Activated CD8-positive, alpha-beta memory T cell treated with anti-CD3 and anti-CD28 coated beads, Interleukin-2, amount 50 U/mL, for 1 hour (primary cell): ENCODE measurements around the gene CDC14A.

Source experiments
- DNase-seq: peaks from one replicate; pipeline ENCODE4 v3.0.0-alpha.2; 2020; ENCODE audit errors: extremely low read depth

Gene CDC14A

DNA sequence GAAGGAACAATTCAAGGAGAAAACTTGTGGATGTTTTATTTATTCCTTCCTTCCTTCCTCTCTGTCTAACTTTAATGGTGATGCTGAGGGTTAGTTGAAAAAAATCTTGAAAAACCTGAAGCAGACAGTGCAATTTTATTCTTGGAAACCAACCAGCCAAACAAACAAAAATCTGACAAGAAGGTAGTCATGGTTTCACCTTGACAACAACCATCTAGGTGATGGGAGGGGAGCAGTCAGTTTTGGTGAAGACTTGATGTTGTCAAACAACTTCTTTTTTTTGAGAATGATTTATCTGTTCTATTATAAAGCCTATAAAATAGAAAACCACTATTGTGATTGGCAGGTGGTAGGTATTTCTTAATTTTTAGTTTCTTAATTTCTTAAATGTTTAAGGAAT lies 93.3 kb downstream of the CDC14A start:
- no peak for DNase-seq

DNA sequence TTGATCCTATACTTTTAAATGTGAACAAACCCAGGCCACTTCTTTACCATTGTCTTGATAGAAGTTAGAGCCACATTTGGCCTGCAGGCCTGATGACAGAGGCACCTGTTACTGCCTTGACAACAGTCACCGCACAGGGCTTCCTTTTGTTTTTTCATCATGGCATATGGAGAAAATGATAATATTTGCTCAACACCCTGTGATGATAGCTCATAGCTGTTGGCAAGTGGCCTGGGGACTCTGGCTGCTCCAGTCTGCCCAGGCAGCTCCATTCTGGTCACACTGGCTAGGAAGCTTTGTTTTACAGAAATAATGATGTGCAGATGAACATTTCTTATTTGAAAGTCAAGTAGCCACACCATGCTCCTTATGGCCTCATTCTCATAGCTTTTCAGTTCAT lies 96.1 kb downstream of the CDC14A start:
- DNase-seq = no peak

- no peak for DNase-seq
Measured at GRCh38 chr1:100449477-100449876, 97.2 kb downstream of the CDC14A start.

GRCh38 chr1:100452641-100453040 lies 100.3 kb downstream of the CDC14A start:
- DNase-seq = no peak

- no peak for DNase-seq
Measured at GRCh38 chr1:100455478-100456072, 103.3 kb downstream of the CDC14A start.

GRCh38 chr1:100456880-100457279 lies 104.6 kb downstream of the CDC14A start:
- no peak for DNase-seq

- DNase-seq = no peak
Measured at GRCh38 chr1:100457683-100458082, 105.4 kb downstream of the CDC14A start.

DNA sequence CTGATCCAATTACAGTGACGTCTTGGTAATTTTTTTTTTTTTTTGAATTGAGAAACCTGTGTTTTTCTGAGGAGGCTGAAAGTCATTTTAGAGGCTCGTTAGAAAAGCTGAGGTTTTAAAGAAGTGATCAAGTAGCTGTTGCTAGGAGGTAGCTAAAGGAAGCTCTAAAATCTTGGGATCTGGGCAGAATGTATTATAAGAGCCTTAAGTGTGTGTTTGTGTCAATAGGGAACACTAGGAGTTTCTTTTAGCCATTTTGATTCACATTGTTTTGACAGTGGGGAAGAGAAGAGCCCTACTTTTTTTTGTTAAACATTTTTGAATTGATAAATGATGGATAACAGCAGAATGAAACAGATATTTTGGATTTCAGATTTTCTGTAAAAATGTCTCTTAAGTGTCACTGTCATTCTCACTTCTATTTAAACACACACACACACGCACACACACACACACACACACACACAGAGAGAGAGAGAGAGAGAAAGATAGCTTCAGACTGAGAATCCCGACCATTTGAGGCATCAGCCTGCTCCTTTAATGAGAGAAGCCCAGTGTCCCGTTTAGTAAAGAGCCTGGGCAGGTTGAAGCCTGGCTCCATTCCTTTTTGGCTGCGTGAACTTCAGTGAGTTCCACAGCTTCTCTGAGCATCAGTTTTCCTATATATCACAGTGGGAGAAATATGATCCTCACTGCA lies 106.5 kb downstream of the CDC14A start:
- no peak for DNase-seq

DNA sequence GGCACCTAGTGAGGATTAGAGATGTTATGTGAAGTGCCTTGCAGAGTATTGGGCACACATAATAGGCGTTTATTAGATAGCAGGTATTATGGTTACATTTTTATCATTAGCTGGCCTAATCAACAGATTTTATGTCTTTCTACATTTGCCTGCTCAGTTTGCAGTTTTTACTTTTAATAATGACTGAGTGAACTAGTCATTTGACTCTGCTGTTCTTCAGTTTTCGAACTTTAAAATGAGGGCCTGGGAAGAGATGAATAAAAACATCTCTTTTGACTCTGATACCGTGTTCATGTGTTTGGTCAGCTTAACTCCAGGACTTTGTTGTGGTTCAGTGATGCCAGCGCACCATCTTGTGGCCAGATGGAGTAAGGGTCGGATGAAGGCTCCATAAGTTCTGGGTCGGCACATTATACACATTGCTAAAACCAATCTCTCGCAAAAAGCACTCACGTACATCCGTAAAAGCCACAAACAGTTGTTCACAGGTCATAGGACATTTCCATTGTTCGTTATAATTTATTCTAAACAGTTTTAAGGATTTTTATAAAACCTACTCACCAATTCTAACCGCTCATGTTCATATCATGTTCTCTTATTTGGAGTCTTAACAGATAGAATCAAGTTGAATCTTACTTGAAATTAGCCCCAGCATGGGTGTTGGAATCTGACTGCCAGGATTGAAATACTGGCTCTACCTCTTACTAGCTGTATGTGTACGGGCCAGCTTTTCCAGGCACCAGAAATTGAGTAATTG lies 107.2 kb downstream of the CDC14A start:
- DNase-seq = no peak

DNA sequence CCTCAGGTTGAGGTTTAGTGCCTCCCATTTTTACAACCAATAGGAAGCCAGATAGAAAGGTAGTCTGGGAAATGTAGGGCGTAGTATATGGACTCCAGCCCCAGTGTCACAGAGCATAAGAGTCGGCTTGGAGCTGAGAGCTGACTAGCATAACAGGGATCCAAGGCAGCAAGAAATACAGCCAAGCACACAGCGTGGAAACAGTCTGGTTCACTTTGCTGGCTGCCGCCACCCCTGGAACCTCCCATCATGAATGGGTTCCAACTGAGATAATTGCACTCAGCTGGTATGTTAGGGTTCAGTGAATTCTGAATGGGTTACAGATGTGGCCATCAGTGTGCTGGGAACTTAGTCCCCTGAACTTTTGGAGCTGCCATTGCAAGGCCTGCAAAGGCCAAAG lies 108.9 kb downstream of the CDC14A start:
- DNase-seq = no peak

DNA sequence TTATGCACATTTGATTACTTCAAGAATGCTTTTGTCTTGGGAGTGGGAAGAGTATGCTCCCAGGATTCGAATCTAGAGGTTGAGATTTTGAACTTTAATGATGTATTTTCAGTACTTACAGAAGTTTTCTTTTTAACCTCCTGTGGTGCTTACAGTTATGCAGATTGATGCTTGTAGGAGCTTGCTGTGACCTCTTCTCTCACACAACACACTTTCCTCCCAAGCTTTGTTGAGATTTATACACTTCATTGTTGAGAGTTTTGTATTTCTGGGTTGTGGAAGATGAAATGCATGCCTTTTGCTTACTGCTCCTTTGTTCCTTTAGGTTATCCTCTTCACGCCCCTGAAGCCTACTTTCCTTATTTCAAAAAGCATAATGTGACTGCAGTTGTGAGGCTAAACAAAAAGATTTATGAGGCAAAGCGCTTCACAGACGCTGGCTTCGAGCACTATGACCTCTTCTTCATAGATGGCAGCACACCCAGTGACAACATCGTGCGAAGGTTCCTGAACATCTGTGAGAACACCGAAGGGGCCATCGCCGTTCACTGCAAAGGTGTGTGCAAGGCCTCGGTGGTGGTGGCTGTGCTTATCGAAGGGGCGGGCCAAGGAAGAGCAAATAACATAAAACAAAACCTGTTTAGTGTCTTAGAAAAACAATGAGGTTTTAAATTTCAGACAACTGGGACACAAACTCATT lies 110.2 kb downstream of the CDC14A start:
- DNase-seq = no peak

GRCh38 chr1:100463791-100464424 lies 111.6 kb downstream of the CDC14A start:
- no peak for DNase-seq

GRCh38 chr1:100469578-100469977 lies 117.3 kb downstream of the CDC14A start:
- no peak for DNase-seq

- DNase-seq = no peak
Measured at GRCh38 chr1:100474834-100475233, 122.5 kb downstream of the CDC14A start.

DNA sequence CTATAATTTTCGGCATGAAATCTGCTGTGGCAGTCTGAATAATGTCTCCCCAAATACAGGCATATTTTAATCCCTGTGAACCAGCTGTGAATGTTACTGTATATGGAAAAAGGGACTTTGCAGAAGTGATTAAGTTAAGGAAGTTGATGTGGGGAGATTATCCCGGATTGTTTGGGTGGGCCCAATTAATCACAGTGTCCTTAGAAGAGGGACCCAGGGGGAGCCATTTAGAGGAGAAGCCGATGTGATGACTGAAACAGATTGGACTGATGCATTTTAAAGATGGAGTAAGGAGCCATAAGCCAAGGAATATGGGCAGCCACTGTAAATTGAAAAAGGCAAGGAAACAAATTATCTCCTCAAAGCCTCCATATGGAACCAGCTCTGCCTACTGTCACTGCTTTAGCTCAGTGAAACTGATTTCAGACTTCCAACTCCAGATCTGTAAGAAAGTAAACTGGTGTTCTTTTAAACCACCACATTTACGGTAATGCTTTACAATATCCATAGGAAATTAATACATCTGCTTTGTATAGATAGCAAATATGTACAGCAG lies 124.5 kb downstream of the CDC14A start:
- no peak for DNase-seq

DNA sequence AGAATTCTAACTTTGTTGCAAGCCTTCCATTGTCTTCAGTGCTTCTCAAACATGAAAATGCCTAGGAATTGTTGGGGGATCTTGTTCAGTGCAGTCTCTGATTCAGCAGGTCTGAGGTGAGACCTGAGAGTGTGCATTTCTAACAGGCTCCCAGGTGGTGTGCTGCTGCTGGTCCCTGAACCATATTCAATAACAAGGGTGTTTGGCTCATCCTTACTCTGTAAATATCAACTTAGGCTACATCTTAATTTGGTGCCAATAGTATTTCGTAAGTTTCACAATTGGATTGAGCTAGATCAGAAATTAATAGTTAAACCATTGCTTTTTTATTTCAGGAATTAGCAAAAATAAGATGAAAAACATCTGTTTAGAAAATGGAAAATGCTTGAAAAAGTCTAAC lies 126.5 kb downstream of the CDC14A start:
- DNase-seq = no peak

DNA sequence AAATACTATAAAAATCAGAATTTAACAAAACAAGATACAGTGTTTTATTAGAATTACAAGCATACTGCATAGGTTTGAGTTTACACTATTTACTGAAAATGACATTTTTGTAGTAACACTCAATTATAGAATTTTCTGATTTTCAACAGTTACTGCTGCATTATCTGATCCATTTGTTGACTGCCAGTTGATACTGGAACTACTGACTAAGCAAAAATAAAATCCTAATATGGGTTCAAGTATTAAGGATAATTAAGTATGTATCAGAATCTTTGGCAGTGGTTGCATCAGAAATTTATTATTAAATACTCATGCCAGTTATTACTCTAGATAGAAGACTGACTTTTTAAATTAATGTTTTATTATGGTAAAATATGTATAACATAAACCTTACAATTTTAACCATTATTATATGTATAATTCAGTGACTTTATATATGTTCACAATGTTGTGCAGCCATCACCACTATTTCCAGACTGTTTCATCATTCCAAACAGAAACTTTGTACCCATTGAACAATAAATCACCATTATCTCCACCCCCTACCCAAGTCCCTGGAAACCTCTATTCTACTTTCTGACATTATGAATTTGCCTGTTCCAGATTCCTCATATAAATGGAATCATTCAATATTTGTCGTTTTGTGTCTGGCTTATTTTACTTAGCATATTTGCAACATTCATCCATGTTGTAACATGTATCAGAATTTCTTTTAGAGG lies 127.5 kb downstream of the CDC14A start:
- DNase-seq = no peak

DNA sequence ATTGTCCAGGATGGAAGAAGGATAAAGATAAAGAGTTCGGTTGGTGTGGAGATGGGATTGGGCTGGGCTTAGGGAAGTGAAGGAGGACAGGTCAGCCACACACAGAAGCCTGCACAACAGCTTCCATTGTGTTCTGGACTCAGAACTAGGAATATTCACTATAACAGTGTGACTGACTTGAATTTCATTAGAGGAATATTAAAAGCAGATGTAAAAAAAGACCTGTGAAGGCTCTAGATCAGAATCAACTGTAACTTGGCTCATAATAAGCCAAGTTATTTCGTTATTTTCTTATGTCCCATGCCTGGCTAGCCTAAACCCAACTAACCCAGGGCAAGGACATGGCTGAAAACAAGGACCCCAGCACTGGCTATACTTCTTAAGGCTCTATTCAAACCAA lies 129.0 kb downstream of the CDC14A start:
- no peak for DNase-seq

- no peak for DNase-seq
Measured at GRCh38 chr1:100482167-100482566, 129.9 kb downstream of the CDC14A start.

- DNase-seq = no peak
Measured at GRCh38 chr1:100482748-100483147, 130.4 kb downstream of the CDC14A start.

- DNase-seq = no peak
Measured at GRCh38 chr1:100483230-100483629, 130.9 kb downstream of the CDC14A start.
